Rectal smooth muscle tissue (tissue), 1 donor: Measurements from ENCODE around the gene SRGAP1.
A peak's percentile ranks its signal among the peaks of the same experiment; 100 is the strongest.
"Not testable (repeated sequence)": the region's sequence is repeated elsewhere in the genome, so short reads cannot be mapped to it uniquely, and the experiment has no call there.

Experiments
- H3K27ac ChIP-seq: one replicate; pipeline ENCODE4 v1.7.0; 2013; ENCODE audit warnings: low read depth, low read length, inconsistent platforms
- H3K27me3 ChIP-seq: one replicate; pipeline ENCODE4 v1.7.0; 2013; ENCODE audit warnings: low read length; ENCODE audit not compliant: control insufficient read depth, insufficient read depth
- H3K36me3 ChIP-seq: one replicate; pipeline ENCODE4 v1.7.0; 2013; ENCODE audit warnings: low read length; ENCODE audit not compliant: control insufficient read depth, insufficient read depth
- H3K4me1 ChIP-seq: one replicate; pipeline ENCODE4 v1.7.0; 2013; ENCODE audit warnings: low read length; ENCODE audit not compliant: control insufficient read depth, insufficient read depth
- H3K4me3 ChIP-seq: one replicate; pipeline ENCODE4 v1.7.0; 2013; ENCODE audit warnings: low read length
- H3K9ac ChIP-seq: one replicate; pipeline ENCODE4 v1.7.0; 2013; ENCODE audit warnings: low read length

The SRGAP1 gene

GRCh38 chr12:64070454-64070853 is 226.0 kb downstream of the SRGAP1 start:
- Histone ChIP-seq H3K9ac (no peak overlapping the region), H3K27ac (no peak overlapping the region), H3K36me3 (no peaks in the 10 kb centered on the region), H3K27me3 (no peaks in the 10 kb centered on the region), H3K4me1 (no peaks in the 10 kb centered on the region), H3K4me3 (no peak overlapping the region)

GRCh38 chr12:64072916-64073575 is 228.5 kb downstream of the SRGAP1 start:
- Histone ChIP-seq H3K27me3 (no peaks in the 10 kb centered on the region), H3K4me1 (no peaks in the 10 kb centered on the region), H3K4me3 (no peak overlapping the region), H3K9ac (no peak overlapping the region), H3K27ac (no peak overlapping the region), H3K36me3 (no peaks in the 10 kb centered on the region)

GRCh38 chr12:64076565-64076964 is 232.1 kb downstream of the SRGAP1 start:
- not testable (repeated sequence) for H3K36me3 ChIP-seq, H3K27me3 ChIP-seq, H3K27ac ChIP-seq, H3K4me3 ChIP-seq, H3K9ac ChIP-seq, H3K4me1 ChIP-seq

GRCh38 chr12:64077922-64078321 is 233.4 kb downstream of the SRGAP1 start:
- H3K36me3 ChIP-seq = no peaks in the 10 kb centered on the region
- H3K4me3 ChIP-seq = no peak overlapping the region
- no peak overlapping the region for H3K9ac ChIP-seq
- H3K27ac ChIP-seq = no peak overlapping the region
- no peaks in the 10 kb centered on the region for H3K27me3 ChIP-seq
- peaks cover 8% of the 10 kb centered on the region for H3K4me1 ChIP-seq

- H3K9ac ChIP-seq = no peak overlapping the region
- no peaks in the 10 kb centered on the region for H3K36me3 ChIP-seq
- peaks cover 15% of the 10 kb centered on the region for H3K4me1 ChIP-seq
- no peaks in the 10 kb centered on the region for H3K27me3 ChIP-seq
- H3K4me3 ChIP-seq = no peak overlapping the region
- no peak overlapping the region for H3K27ac ChIP-seq
Observed at GRCh38 chr12:64080319-64081007, 236.0 kb downstream of the SRGAP1 start.

- Histone ChIP-seq H3K4me1 (peaks cover 15% of the 10 kb centered on the region), H3K9ac (no peak overlapping the region), H3K4me3 (no peak overlapping the region), H3K36me3 (no peaks in the 10 kb centered on the region), H3K27ac (no peak overlapping the region), H3K27me3 (no peaks in the 10 kb centered on the region)
Observed at GRCh38 chr12:64081008-64081404, 236.5 kb downstream of the SRGAP1 start.

GRCh38 chr12:64082116-64082515 is 237.6 kb downstream of the SRGAP1 start:
- H3K36me3 ChIP-seq = no peaks in the 10 kb centered on the region
- peaks cover 15% of the 10 kb centered on the region for H3K4me1 ChIP-seq
- no peaks in the 10 kb centered on the region for H3K27me3 ChIP-seq
- no peak overlapping the region for H3K9ac ChIP-seq
- H3K4me3 ChIP-seq = no peak overlapping the region
- H3K27ac ChIP-seq = no peak overlapping the region

- H3K36me3 ChIP-seq = no peaks in the 10 kb centered on the region
- H3K4me1 ChIP-seq = peaks cover 17% of the 10 kb centered on the region
- H3K27me3 ChIP-seq = no peaks in the 10 kb centered on the region
- H3K27ac ChIP-seq = peak overlapping the region; percentile 54
- H3K9ac ChIP-seq = no peak overlapping the region
- H3K4me3 ChIP-seq = peak overlapping the region; percentile 24
Observed at GRCh38 chr12:64082866-64083268, 238.4 kb downstream of the SRGAP1 start.

GRCh38 chr12:64083285-64084210 is 239.0 kb downstream of the SRGAP1 start:
- peaks cover 21% of the 10 kb centered on the region for H3K4me1 ChIP-seq

GRCh38 chr12:64085154-64085553 is 240.7 kb downstream of the SRGAP1 start:
- no peak overlapping the region for H3K27ac ChIP-seq
- no peak overlapping the region for H3K9ac ChIP-seq
- no peak overlapping the region for H3K4me3 ChIP-seq
- no peaks in the 10 kb centered on the region for H3K36me3 ChIP-seq
- H3K27me3 ChIP-seq = no peaks in the 10 kb centered on the region
- H3K4me1 ChIP-seq = peaks cover 25% of the 10 kb centered on the region

More at GRCh38 chr12:64083285-64084210, 239.0 kb downstream of the SRGAP1 start:
- Histone ChIP-seq H3K4me3 (no peak overlapping the region), H3K36me3 (no peaks in the 10 kb centered on the region), H3K27me3 (no peaks in the 10 kb centered on the region), H3K9ac (no peak overlapping the region), H3K27ac (peak overlapping the region; percentile 54)

- no peaks in the 10 kb centered on the region for H3K27me3 ChIP-seq
- no peak overlapping the region for H3K9ac ChIP-seq
- H3K4me3 ChIP-seq = no peak overlapping the region
- no peak overlapping the region for H3K27ac ChIP-seq
- H3K36me3 ChIP-seq = no peaks in the 10 kb centered on the region
- H3K4me1 ChIP-seq = peaks cover 19% of the 10 kb centered on the region
Observed at GRCh38 chr12:64085996-64086395, 241.5 kb downstream of the SRGAP1 start.

GRCh38 chr12:64086946-64087345 is 242.4 kb downstream of the SRGAP1 start:
- H3K4me1 ChIP-seq = peaks cover 19% of the 10 kb centered on the region
- H3K27ac ChIP-seq = peak overlapping the region; percentile 4
- no peak overlapping the region for H3K4me3 ChIP-seq
- no peaks in the 10 kb centered on the region for H3K27me3 ChIP-seq
- no peak overlapping the region for H3K9ac ChIP-seq
- H3K36me3 ChIP-seq = no peaks in the 10 kb centered on the region
